NCI-H1694 (cell line): ENCODE results near the gene RHPN2.
"Not testable (repeated sequence)": the region's sequence is repeated elsewhere in the genome, so short reads cannot be mapped to it uniquely, and the experiment has no call there.

Source experiments
- DNase-seq: peaks from one replicate; lab custom pipeline; 2025; lab: John Stamatoyannopoulos, UW

RHPN2 gene

GRCh38 chr19:33026602-33027001 lies 38.1 kb downstream of the RHPN2 start:
- not testable (repeated sequence) for DNase-seq

- DNase-seq = not testable (repeated sequence)
These were observed 39.0 kb downstream of the RHPN2 start for GRCh38 chr19:33025468-33026238.

- no peak for DNase-seq
These were observed 40.3 kb downstream of the RHPN2 start for GRCh38 chr19:33024398-33024797.

GRCh38 chr19:33022472-33023116 lies 42.1 kb downstream of the RHPN2 start:
- no peak for DNase-seq

GRCh38 chr19:33010891-33011290 lies 53.8 kb downstream of the RHPN2 start:
- DNase-seq = not testable (repeated sequence)

GRCh38 chr19:33008738-33009137 lies 56.0 kb downstream of the RHPN2 start:
- no peak for DNase-seq

GRCh38 chr19:33005440-33005839 lies 59.2 kb downstream of the RHPN2 start:
- no peak for DNase-seq

GRCh38 chr19:33003424-33004024 lies 61.2 kb downstream of the RHPN2 start:
- DNase-seq = not testable (repeated sequence)

- DNase-seq = not testable (repeated sequence)
These were observed 62.4 kb downstream of the RHPN2 start for GRCh38 chr19:33002126-33002865.

- no peak for DNase-seq
These were observed 63.8 kb downstream of the RHPN2 start for GRCh38 chr19:33000910-33001309.

- no peak for DNase-seq
These were observed 64.2 kb downstream of the RHPN2 start for GRCh38 chr19:33000510-33000909.

- DNase-seq = no peak
These were observed 66.0 kb downstream of the RHPN2 start for GRCh38 chr19:32998722-32999121.

- no peak for DNase-seq
These were observed 66.9 kb downstream of the RHPN2 start for GRCh38 chr19:32997716-32998355.

- DNase-seq = not testable (repeated sequence)
These were observed 67.6 kb downstream of the RHPN2 start for GRCh38 chr19:32997061-32997464.

GRCh38 chr19:32995966-32996365 lies 68.7 kb downstream of the RHPN2 start:
- DNase-seq = not testable (repeated sequence)

- DNase-seq = no peak
These were observed 76.0 kb downstream of the RHPN2 start for GRCh38 chr19:32988724-32989123.

- DNase-seq = not testable (repeated sequence)
These were observed 76.4 kb downstream of the RHPN2 start for GRCh38 chr19:32988254-32988653.

- DNase-seq = not testable (repeated sequence)
These were observed 82.2 kb downstream of the RHPN2 start for GRCh38 chr19:32982488-32982887.

GRCh38 chr19:32979807-32980206 lies 84.9 kb downstream of the RHPN2 start:
- not testable (repeated sequence) for DNase-seq

GRCh38 chr19:32977813-32978212 lies 86.9 kb downstream of the RHPN2 start:
- not testable (repeated sequence) for DNase-seq

GRCh38 chr19:32977280-32977679 lies 87.4 kb downstream of the RHPN2 start:
- no peak for DNase-seq
